ENCODE measurements around the gene CFAP46. TPM values are rescaled to one million over a fixed set of nuclear protein-coding genes. Genes with fewer than 3 reads are reported as not detected.
A peak's percentile ranks its signal among the peaks of the same experiment; 100 is the strongest.

CFAP46 gene
- total and polyA plus RNA-seq, 9 of the 15 experiments (the other 6 are each of a cell fraction or from before 2014, with no cell fraction given) = not detected

DNA sequence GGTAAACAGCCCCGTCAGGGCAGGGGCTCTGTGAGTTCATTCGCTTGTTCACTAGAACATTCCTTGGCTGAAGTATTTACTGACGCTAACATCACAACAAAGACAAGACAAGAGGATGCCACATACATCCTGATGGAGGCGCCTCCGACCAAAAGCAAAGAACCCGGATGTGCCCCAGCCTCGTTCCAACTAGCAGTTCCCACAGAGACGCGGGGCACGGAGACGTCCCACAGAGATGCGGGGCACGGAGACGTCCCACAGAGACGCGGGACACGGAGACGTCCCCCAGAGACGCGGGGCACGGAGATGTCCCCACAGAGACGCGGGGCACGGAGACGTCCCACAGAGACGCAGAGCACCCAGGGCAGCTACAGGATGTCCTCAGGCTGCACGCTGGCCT is 35.4 kb upstream of the CFAP46 start:
- no peaks in the 10 kb centered on the region for H3K36me3 ChIP-seq (ENCODE audit: control insufficient read depth, insufficient read depth, low read length)
- H4K20me1 ChIP-seq (replicated peaks; ENCODE audit: control insufficient read depth, insufficient read depth, low read length) = no peaks in the 10 kb centered on the region
- H3K9ac ChIP-seq (ENCODE audit: insufficient read depth in 1 of 2, low read depth in 2 of 2, low read length in 2 of 2) = no peak overlapping the region
- no peak overlapping the region for H3K27ac ChIP-seq (ENCODE audit: extremely low read depth, low read depth, low read length)
- BruUV-seq (replicated peaks) = no TSS peak
- no peaks in the 10 kb centered on the region for H3K9me3 ChIP-seq (replicated peaks; ENCODE audit: control insufficient read depth, insufficient read depth, low read depth, low read length)
- ATAC-seq (peak; percentile 56; the same call in 2 of the 3 replicates), FAIRE-seq (no peak), DNase-seq (ENCODE audit: extremely low read depth in 1 of 4, low spot score in 3 of 4) (peak in 2 of 4 experiments; percentile 18)
- TF ChIP-seq, protein P1, sequence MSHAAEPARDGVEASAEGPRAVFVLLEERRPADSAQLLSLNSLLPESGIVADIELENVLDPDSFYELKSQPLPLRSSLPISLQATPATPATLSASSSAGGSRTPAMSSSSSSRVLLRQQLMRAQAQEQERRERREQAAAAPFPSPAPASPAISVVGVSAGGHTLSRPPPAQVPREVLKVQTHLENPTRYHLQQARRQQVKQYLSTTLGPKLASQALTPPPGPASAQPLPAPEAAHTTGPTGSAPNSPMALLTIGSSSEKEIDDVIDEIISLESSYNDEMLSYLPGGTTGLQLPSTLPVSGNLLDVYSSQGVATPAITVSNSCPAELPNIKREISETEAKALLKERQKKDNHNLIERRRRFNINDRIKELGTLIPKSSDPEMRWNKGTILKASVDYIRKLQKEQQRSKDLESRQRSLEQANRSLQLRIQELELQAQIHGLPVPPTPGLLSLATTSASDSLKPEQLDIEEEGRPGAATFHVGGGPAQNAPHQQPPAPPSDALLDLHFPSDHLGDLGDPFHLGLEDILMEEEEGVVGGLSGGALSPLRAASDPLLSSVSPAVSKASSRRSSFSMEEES (CRISPR knock-in tag; IDR thresholded peaks at IDR 0.05) = no peak
- TF ChIP-seq DIDO1 (tag; IDR thresholded peaks at IDR 0.05; ENCODE audit: low read depth) (peak; percentile 74; the same call in 1 of the 2 replicates), FOXP1 (CRISPR knock-in tag; IDR thresholded peaks at IDR 0.05) (no peak), C11orf30 (IDR thresholded peaks at IDR 0.05; ENCODE audit: low read depth) (no peak)
- TF ChIP-seq, protein P2, sequence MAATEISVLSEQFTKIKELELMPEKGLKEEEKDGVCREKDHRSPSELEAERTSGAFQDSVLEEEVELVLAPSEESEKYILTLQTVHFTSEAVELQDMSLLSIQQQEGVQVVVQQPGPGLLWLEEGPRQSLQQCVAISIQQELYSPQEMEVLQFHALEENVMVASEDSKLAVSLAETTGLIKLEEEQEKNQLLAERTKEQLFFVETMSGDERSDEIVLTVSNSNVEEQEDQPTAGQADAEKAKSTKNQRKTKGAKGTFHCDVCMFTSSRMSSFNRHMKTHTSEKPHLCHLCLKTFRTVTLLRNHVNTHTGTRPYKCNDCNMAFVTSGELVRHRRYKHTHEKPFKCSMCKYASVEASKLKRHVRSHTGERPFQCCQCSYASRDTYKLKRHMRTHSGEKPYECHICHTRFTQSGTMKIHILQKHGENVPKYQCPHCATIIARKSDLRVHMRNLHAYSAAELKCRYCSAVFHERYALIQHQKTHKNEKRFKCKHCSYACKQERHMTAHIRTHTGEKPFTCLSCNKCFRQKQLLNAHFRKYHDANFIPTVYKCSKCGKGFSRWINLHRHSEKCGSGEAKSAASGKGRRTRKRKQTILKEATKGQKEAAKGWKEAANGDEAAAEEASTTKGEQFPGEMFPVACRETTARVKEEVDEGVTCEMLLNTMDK (IDR thresholded peaks at IDR 0.05; ENCODE audit: borderline replicate concordance, insufficient read depth, low read depth, low read length, poor library complexity, severe bottlenecking) = peak; percentile 71
- H3K4me3 ChIP-seq = no peak overlapping the region; the same call in 1 of the 2 replicates
- peaks cover 6 to 56% of the 10 kb centered on the region in 2 experiments; a peak in 4 of 5 replicates for H3K27me3 ChIP-seq (ENCODE audit: control insufficient read depth in 2 of 2, insufficient read depth in 2 of 2, low read length in 2 of 2)
- POLR2A ChIA-PET = interaction anchor here (0.6 to 0.7 kb wide), 2 partner anchors 15 to 95 kb away, joined by 3 read pairs; no protein-coding TSS in a partner anchor
- H2AFZ ChIP-seq (ENCODE audit: low read depth, low read length) = no peak overlapping the region
- no peaks in the 10 kb centered on the region for H3K9me1 ChIP-seq (ENCODE audit: control insufficient read depth, insufficient read depth, low read length)
- no peaks in the 10 kb centered on the region for H3K4me1 ChIP-seq (replicated peaks in 1 of 2; ENCODE audit: control insufficient read depth in 2 of 2, insufficient read depth in 2 of 2, low read length in 2 of 2)
- intact Hi-C loops (cut with micrococcal nuclease) (no loop called here), in situ Hi-C loops (cut with MboI) (no loop called here)
- no peak overlapping the region; the same call in 1 of the 2 replicates for H3K4me2 ChIP-seq (ENCODE audit: insufficient read depth, low read length)
- H3K79me2 ChIP-seq (ENCODE audit: control insufficient read depth, insufficient read depth, low read length) = no peaks in the 10 kb centered on the region
- under 1% methylated on average over 18 of the region's 27 CpGs for WGBS (ENCODE audit: insufficient coverage, low coverage, missing lambda C conversion rate)
- CTCF ChIA-PET (ENCODE audit: low intra/inter-chr PET ratio) = no interaction called here
